HG02623 (cell line): ENCODE results near the gene TUBA3D.
"Not testable (repeated sequence)": the region's sequence is repeated elsewhere in the genome, so short reads cannot be mapped to it uniquely, and the experiment has no call there.

ENCODE experiments used
- ATAC-seq: cut with Tn5 transposase; IDR thresholded peaks from one replicate; pipeline ENCODE4 v1.9.1; 2021; ENCODE audit warnings: moderate library complexity; ENCODE audit not compliant: unreplicated experiment

TUBA3D gene

DNA sequence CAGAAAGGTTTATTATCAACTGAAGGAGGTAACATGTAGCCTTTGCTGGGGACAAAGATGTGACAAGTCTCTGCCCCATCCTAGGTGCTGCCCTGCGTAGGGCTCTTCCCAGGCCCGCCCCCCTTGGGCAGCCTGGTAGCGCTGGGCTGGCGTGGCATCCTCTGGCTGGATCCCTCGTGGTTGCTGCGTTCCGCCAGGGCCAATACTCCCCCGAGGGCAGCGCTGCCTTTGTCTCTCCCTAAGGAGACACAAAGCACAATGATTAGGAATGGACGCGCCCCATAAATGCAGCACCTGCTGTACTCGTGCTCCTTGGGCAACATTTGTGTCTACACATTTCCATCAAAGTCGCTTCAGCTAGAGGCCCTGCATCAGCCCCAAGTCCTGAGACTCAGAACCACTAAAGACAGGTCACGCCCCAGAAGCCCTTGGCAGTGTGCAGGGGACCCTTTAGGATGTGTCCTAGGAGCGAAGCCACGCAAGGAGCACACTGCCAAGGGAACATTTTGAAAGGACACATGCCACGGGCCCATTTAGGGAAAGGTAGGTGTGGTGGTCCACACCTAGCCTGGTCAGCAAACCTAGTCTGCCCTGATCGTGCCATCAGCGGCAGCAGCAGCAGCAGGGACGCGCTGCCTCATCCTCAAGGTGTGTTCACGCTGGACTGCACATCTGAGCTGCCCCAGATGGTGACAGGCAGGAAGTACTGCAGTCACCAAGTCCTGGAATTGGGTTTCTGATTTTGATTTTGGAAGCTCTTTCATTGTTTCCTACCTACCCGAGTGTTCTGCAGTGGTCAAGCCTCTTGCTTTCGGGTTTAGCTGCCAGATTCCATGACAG is 8.3 kb downstream of the TUBA3D start:
- ATAC-seq, result not testable (repeated sequence)

- not testable (repeated sequence) for ATAC-seq
Measured at GRCh38 chr2:131484906-131485460, 9.1 kb downstream of the TUBA3D start.

GRCh38 chr2:131486201-131486902 is 10.4 kb downstream of the TUBA3D start:
- not testable (repeated sequence) for ATAC-seq

- no peak for ATAC-seq
Measured at GRCh38 chr2:131488306-131489205, 12.6 kb downstream of the TUBA3D start.

GRCh38 chr2:131490616-131491468 is 14.9 kb downstream of the TUBA3D start:
- not testable (repeated sequence) for ATAC-seq

DNA sequence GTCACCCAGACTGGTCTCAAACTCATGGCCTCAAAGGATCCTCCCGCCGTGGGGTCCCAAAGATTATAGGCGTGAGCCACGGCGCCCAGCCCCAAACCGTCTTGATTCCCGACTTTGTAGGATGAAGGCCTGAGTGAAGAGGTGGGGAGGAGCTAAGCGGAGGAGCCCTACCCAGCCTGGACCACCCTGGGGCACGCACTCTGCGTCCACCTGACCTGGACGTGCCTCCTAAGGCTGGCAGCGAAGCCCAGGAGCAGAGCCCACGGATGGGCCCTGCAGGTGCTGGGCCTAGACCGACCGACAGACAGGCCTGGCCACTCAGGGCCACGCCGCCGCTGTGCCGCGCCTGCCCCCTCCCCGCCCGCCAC is 15.5 kb downstream of the TUBA3D start:
- peak; percentile 3 for ATAC-seq

GRCh38 chr2:131492015-131492417 is 16.1 kb downstream of the TUBA3D start, which contains the start of gene MZT2A:
TSS of gene MZT2A (minus strand) at chr2:131492397. CDS start at chr2:131492376, 21 bp downstream.
- peak; percentile 8 for ATAC-seq

GRCh38 chr2:131492418-131493198 is 16.7 kb downstream of the TUBA3D start:
- peak; percentile 65 for ATAC-seq

DNA sequence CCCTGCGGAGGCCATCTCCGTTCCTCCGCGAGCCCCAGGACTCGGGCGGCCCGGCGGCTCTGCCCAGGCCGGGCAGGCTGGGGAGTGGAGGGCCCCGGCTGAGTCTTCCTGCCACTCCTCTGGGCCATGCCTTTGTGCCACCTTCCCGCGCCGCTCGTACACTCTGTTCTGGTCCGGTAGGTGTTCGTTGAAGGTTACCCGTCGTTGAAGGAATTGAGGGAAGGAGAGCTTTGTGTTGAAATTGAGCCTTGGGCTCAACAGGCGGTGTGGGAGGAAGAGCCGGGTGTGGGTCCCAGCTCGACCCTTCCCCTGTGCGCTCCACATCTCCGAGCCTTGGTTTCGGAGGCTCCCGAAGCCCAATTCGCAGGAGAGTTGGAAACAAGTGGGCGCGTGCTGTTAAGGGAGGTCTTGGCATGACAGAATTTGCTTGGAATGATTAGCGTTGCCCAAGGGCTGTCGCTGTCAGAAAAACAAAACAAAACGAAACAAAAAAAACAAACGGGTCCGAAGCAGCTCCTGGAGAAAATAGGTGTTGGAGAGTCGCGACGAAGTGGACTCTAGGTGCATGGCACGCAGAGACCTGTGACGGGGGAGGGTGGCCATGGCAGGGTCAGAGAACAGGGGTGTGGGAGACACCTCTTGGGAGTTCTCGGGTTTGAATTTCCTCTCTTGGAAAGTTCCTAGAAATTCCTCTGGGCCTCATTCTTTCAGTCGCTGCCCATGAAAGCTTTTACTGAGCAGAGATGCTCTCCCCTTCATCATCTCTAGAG is 17.5 kb downstream of the TUBA3D start:
- peak; percentile 12 for ATAC-seq

GRCh38 chr2:131495506-131495905 is 19.6 kb downstream of the TUBA3D start:
- not testable (repeated sequence) for ATAC-seq

GRCh38 chr2:131498321-131498973 is 22.5 kb downstream of the TUBA3D start:
- peak; percentile 89 for ATAC-seq

- ATAC-seq, result not testable (repeated sequence)
Measured at GRCh38 chr2:131503587-131503986, 27.7 kb downstream of the TUBA3D start.

- ATAC-seq, result not testable (repeated sequence)
Measured at GRCh38 chr2:131504082-131504750, 28.3 kb downstream of the TUBA3D start.

DNA sequence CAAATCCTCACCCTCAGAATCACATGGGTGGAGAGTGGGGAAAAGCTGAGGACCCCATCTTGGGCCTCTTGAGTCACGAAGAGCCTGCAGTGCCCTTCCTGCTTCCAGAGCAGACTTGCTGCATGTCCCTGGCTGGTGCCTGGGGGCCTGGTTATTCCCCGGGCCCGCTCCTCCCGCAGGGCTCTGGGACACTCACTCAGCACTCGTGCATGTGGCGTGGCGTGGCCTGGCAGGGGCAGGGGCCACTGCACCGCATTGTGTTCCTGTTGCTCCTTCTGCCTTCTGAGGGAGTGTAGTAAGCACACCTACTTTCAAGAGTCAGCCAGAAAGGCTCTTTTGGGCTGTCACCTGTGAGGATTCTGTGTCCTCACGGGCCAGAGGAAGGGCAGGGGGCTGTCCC is 33.7 kb downstream of the TUBA3D start:
- no peak for ATAC-seq

GRCh38 chr2:131511291-131511968 is 35.5 kb downstream of the TUBA3D start:
- not testable (repeated sequence) for ATAC-seq
